C4-2B (cell line): Measurements from ENCODE around the gene TOB1.

Experiments
- H3K27ac ChIP-seq: fragments of 450-650 bp; 2 replicates; pipeline ENCODE4 v1.5.1; 2017
- CTCF ChIP-seq: fragments of 450-650 bp; conservative IDR thresholded peaks from 2 replicates; pipeline ENCODE4 v1.5.1; 2017; ENCODE audit warnings: mild to moderate bottlenecking
- ZFX ChIP-seq: fragments of 450-650 bp; IDR thresholded peaks from 2 replicates; pipeline ENCODE4 v1.6.1; 2017

TOB1 gene

DNA sequence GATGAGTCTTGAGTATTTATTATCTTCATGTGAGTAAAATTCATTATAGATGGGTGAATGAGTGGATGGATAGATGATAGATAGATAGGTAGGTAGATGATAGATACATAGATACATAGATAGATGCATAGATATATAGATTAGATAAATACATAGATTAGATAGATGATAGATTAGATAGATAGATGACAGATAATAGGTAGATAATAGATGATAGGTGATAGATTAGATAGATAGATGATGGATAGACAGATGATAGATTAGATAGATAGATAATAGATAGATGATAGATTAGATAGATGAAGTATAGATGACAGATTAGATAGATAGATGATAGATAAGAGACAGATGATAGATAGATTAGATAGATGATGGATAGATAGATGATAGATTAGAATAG is 52.6 kb downstream of the TOB1 start:
- H3K27ac ChIP-seq, result no peak overlapping the region

More for the DNA sequence above, 52.6 kb downstream of the TOB1 start:
- TF ChIP-seq ZFX (no peak), CTCF (no peak)
